IMR-90 (cell line): ENCODE data around the gene MLH1. TPM values are rescaled to one million over a fixed set of nuclear protein-coding genes. Genes with fewer than 3 reads are reported as not detected.

Experiments
- ATAC-seq: fragments of 200-7000 bp; cut with Tn5 transposase; 2 replicates; pipeline ENCODE4 v1.9.1; 2020; ENCODE audit warnings: low read depth, mild to moderate bottlenecking, moderate library complexity
- BruUV-seq: library from RNA; stranded (reverse); fragments of 400-500 nt; replicated peaks from 2 replicates; lab custom pipeline; 2021; lab: Mats Ljungman, UMichigan
- CTCF ChIA-PET: fragments of 300-600 bp; formaldehyde crosslinking; extraction: SDS; loops from one replicate; lab custom pipeline; 2021; ENCODE audit warnings: antibody characterized with exemption; lab: Yijun Ruan, JAX
- POLR2A ChIA-PET: fragments of 300-600 bp; sonication (Branson Sonifier 250); formaldehyde crosslinking; loops from one replicate; lab custom pipeline; 2022; ENCODE audit warnings: antibody characterized with exemption; ENCODE audit not compliant: unreplicated experiment; lab: Charles Lee
- DNase-seq: peaks from one replicate; pipeline ENCODE4 v3.0.0; 2013
- H2AFZ ChIP-seq: replicated peaks from 2 replicates; pipeline ENCODE3; 2013; ENCODE audit warnings: low read length, mild to moderate bottlenecking; ENCODE audit not compliant: poor library complexity
- H2AK5ac ChIP-seq: 2 replicates; pipeline ENCODE4 v1.6.1; 2013; ENCODE audit warnings: low read depth, low read length, inconsistent platforms
- H2AK9ac ChIP-seq: replicated peaks from 2 replicates; pipeline ENCODE3; 2013; ENCODE audit warnings: mild to moderate bottlenecking, low read depth, low read length, moderate library complexity; ENCODE audit not compliant: poor library complexity
- H2BK120ac ChIP-seq: 2 replicates; pipeline ENCODE4 v1.6.1; 2013; ENCODE audit warnings: low read depth, low read length, inconsistent platforms
- H2BK15ac ChIP-seq: 3 replicates; pipeline ENCODE4 v1.6.1; 2013; ENCODE audit warnings: low read depth, low read length, inconsistent platforms
- H2BK20ac ChIP-seq: 2 replicates; pipeline ENCODE4 v1.6.1; 2013; ENCODE audit warnings: low read depth, mild to moderate bottlenecking, inconsistent platforms, low read length, moderate library complexity
- H2BK5ac ChIP-seq: 2 replicates; pipeline ENCODE4 v1.6.1; 2013; ENCODE audit warnings: mild to moderate bottlenecking, low read depth, low read length, inconsistent platforms; ENCODE audit not compliant: poor library complexity, severe bottlenecking
- H3K14ac ChIP-seq: replicated peaks from 2 replicates; pipeline ENCODE4 v1.6.1; 2013; ENCODE audit warnings: low read depth, low read length, inconsistent platforms
- H3K18ac ChIP-seq: 2 replicates; pipeline ENCODE4 v1.6.1; 2013; ENCODE audit warnings: low read depth, low read length, control low read depth
- H3K23ac ChIP-seq: 2 replicates; pipeline ENCODE4 v1.6.1; 2013; ENCODE audit warnings: low read depth, low read length, inconsistent platforms
- H3K27ac ChIP-seq: 2 replicates; pipeline ENCODE4 v1.5.1; 2013; ENCODE audit warnings: mild to moderate bottlenecking, control low read depth, low read length; ENCODE audit not compliant: insufficient read depth
- H3K27me3 ChIP-seq: 2 replicates; pipeline ENCODE4 v1.6.1; 2013; ENCODE audit warnings: low read length; ENCODE audit not compliant: control insufficient read depth, insufficient read depth
- H3K36me3 ChIP-seq: 2 replicates; pipeline ENCODE4 v1.6.1; 2013; ENCODE audit warnings: low read length, mixed read lengths; ENCODE audit not compliant: control insufficient read depth, insufficient read depth
- H3K4ac ChIP-seq: 2 replicates; pipeline ENCODE4 v1.6.1; 2013; ENCODE audit warnings: low read depth, low read length, inconsistent platforms
- H3K4me1 ChIP-seq: 2 replicates; pipeline ENCODE4 v1.6.1; 2013; ENCODE audit warnings: low read length, mixed read lengths; ENCODE audit not compliant: control insufficient read depth, insufficient read depth
- H3K4me2 ChIP-seq: 2 replicates; pipeline ENCODE4 v1.6.1; 2013; ENCODE audit warnings: low read depth, mild to moderate bottlenecking, control low read depth, low read length, moderate library complexity
- H3K4me3 ChIP-seq: 2 replicates; pipeline ENCODE4 v1.5.1; 2013; ENCODE audit warnings: low read depth, mild to moderate bottlenecking, control low read depth, low read length, moderate library complexity; ENCODE audit not compliant: insufficient read depth
- H3K56ac ChIP-seq: 2 replicates; pipeline ENCODE4 v1.6.1; 2013; ENCODE audit warnings: low read length, inconsistent platforms; ENCODE audit not compliant: insufficient read depth; ENCODE audit errors: extremely low read depth
- H3K79me1 ChIP-seq, 2 experiments: 2 replicates each; pipeline ENCODE4 v1.6.1; 2013; ENCODE audit warnings: low read length in 2 of 2, inconsistent platforms in 1 of 2, low read depth in 1 of 2
- H3K9ac ChIP-seq: 2 replicates; pipeline ENCODE4 v1.6.1; 2013; ENCODE audit warnings: low read depth, low read length, control low read depth
- H3K9me1 ChIP-seq: 2 replicates; pipeline ENCODE4 v1.6.1; 2013; ENCODE audit warnings: low read length, inconsistent platforms; ENCODE audit not compliant: insufficient read depth
- H3K9me3 ChIP-seq: 2 replicates; pipeline ENCODE4 v1.6.1; 2013; ENCODE audit warnings: low read length; ENCODE audit not compliant: control insufficient read depth, insufficient read depth
- H4K20me1 ChIP-seq: 2 replicates; pipeline ENCODE4 v1.6.1; 2013; ENCODE audit warnings: low read length, inconsistent platforms; ENCODE audit not compliant: insufficient read depth
- H4K5ac ChIP-seq: 2 replicates; pipeline ENCODE4 v1.6.1; 2013; ENCODE audit warnings: mild to moderate bottlenecking, low read depth, low read length, control low read depth
- H4K8ac ChIP-seq, 2 experiments: 2 replicates each; pipeline ENCODE4 v1.6.1; 2013; ENCODE audit warnings: low read depth in 2 of 2, low read length in 2 of 2, control low read depth in 1 of 2, inconsistent platforms in 1 of 2
- H4K91ac ChIP-seq: 2 replicates; pipeline ENCODE4 v1.6.1; 2013; ENCODE audit warnings: low read depth, low read length, inconsistent platforms; ENCODE audit not compliant: insufficient read depth
- BHLHE40 ChIP-seq: fragments of 150-350 bp; IDR thresholded peaks from 2 replicates; pipeline ENCODE4 v1.6.1; 2016; ENCODE audit warnings: mild to moderate bottlenecking, low read depth, low read length
- CEBPB ChIP-seq: IDR thresholded peaks from 2 replicates; pipeline ENCODE4 v1.6.1; 2012; ENCODE audit warnings: low read depth, low read length, improper control_type of control experiment
- CHD1 ChIP-seq: IDR thresholded peaks from 2 replicates; pipeline ENCODE4 v1.6.1; 2012; ENCODE audit warnings: low read depth, low read length, improper control_type of control experiment
- CTCF ChIP-seq: conservative IDR thresholded peaks from 2 replicates; pipeline ENCODE4 v1.5.1; 2012; ENCODE audit warnings: mild to moderate bottlenecking, low read depth, low read length, improper control_type of control experiment
- ELK1 ChIP-seq: fragments of 150-350 bp; IDR thresholded peaks from 2 replicates; pipeline ENCODE4 v1.6.1; 2016; ENCODE audit warnings: low read depth, mild to moderate bottlenecking, low read length, moderate library complexity, borderline replicate concordance
- FOS ChIP-seq: fragments of 150-350 bp; IDR thresholded peaks from 2 replicates; pipeline ENCODE4 v1.6.1; 2016; ENCODE audit warnings: low read depth, low read length
- MAFK ChIP-seq: IDR thresholded peaks from 2 replicates; pipeline ENCODE4 v1.6.1; 2012; ENCODE audit warnings: low read depth, low read length, improper control_type of control experiment
- MAZ ChIP-seq: IDR thresholded peaks from 2 replicates; pipeline ENCODE4 v1.6.1; 2012; ENCODE audit warnings: low read depth, mild to moderate bottlenecking, low read length, improper control_type of control experiment, moderate library complexity, borderline replicate concordance
- MXI1 ChIP-seq: IDR thresholded peaks from 2 replicates; pipeline ENCODE4 v1.6.1; 2012; ENCODE audit warnings: low read depth, mild to moderate bottlenecking, low read length, moderate library complexity, borderline replicate concordance
- NFE2L2 ChIP-seq: fragments of 150-350 bp; IDR thresholded peaks from 2 replicates; pipeline ENCODE4 v1.6.1; 2016; ENCODE audit warnings: low read depth, mild to moderate bottlenecking, low read length
- POLR2A ChIP-seq: IDR thresholded peaks from 2 replicates; pipeline ENCODE4 v1.6.1; 2012; ENCODE audit warnings: mild to moderate bottlenecking, low read depth, low read length
- RAD21 ChIP-seq: IDR thresholded peaks from 2 replicates; pipeline ENCODE4 v1.6.1; 2012; ENCODE audit warnings: low read length, improper control_type of control experiment
- RCOR1 ChIP-seq: IDR thresholded peaks from 2 replicates; pipeline ENCODE4 v1.6.1; 2012; ENCODE audit warnings: mild to moderate bottlenecking, low read length, improper control_type of control experiment; ENCODE audit not compliant: insufficient replicate concordance
- RFX5 ChIP-seq: IDR thresholded peaks from 2 replicates; pipeline ENCODE4 v1.8.0; 2012; ENCODE audit warnings: low read depth, mild to moderate bottlenecking, low read length, moderate library complexity
- SMC3 ChIP-seq: fragments of 150-350 bp; IDR thresholded peaks from 2 replicates; pipeline ENCODE4 v1.6.1; 2016; ENCODE audit warnings: low read depth, mild to moderate bottlenecking, antibody characterized with exemption, low read length, moderate library complexity
- WGBS, 2 experiments: methylation state at CpG; one replicate each; pipeline versions ENCODE4 v1.1.5 to v1.1.7; 2013; ENCODE audit warnings: missing lambda C conversion rate in 2 of 2; ENCODE audit not compliant: insufficient read length in 1 of 2; ENCODE audit errors: extremely low coverage in 2 of 2; 5-methylcytosine and 5-hydroxymethylcytosine counted together
- dilution Hi-C: fragments of 300-500 bp; cut with HindIII; formaldehyde crosslinking; loops from one replicate; pipeline ENCODE4 v1.14.3; 2018; ENCODE audit warnings: low sequenced_read_pairs; ENCODE audit not compliant: unreplicated experiment
- in situ Hi-C: fragments of 300-500 bp; cut with MboI; formaldehyde crosslinking; loops from 3 replicates; pipeline ENCODE4 v1.14.3; 2019; ENCODE audit warnings: low sequenced_read_pairs, inconsistent platforms, mixed read lengths
- intact Hi-C: fragments of 100-400 bp; cut with micrococcal nuclease; formaldehyde crosslinking; loops from 2 replicates; pipeline ENCODE4 v1.10.0; 2022
- polyA plus RNA-seq, 3 experiments: library from polyadenylated mRNA; depleted of rRNA; stranded (reverse); fragments of >200 nt; gene quantifications; 2 replicates each; pipeline ENCODE4 v1.2.3, GENCODE V29; 2012; ENCODE audit warnings: low replicate concordance in 1 of 3
- total RNA-seq: library from RNA; depleted of rRNA; stranded (reverse); fragments of >200 nt; gene quantifications from 2 replicates; pipeline ENCODE4 v1.2.3, GENCODE V29; 2012
- TF ChIP-seq, protein P1 (sequence below): fragments of 150-350 bp; IDR thresholded peaks from 2 replicates; pipeline ENCODE4 v1.6.1; 2017; ENCODE audit warnings: mild to moderate bottlenecking, antibody characterized with exemption, low read length, low read depth

MLH1 gene
- total and polyA plus RNA-seq, 2 of the 4 experiments (the other 2 are of a cell fraction) = 30.2 to 54.1 TPM

DNA sequence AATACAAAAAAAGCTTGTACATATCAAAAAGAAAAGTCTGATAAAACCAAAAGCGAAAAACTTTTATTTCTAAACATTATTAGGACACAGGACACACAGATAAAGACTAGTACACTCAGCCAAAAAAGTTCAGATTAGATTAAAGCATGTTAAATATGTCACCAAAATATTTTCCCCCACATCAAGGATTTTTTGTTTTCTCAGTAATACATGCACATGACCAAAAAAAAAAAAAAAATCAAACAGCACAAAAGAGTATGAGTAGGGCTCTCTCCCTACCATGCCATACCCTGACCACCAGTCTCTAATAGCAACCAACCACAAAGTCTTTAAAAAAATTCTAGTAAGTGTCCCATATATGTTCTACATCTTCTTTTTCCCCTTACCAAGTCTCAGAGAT, 103.7 kb downstream of the MLH1 start:
- Histone ChIP-seq H3K27ac (peak overlapping the region; percentile 46; the same call in 1 of the 2 replicates), H2BK5ac (peak overlapping the region; percentile 37), H4K8ac (no peak overlapping the region), H2AFZ (no peak overlapping the region), H2AK9ac (no peak overlapping the region), H2BK15ac (no peak overlapping the region), H3K18ac (no peak overlapping the region), H4K5ac (no peak overlapping the region), H2BK20ac (no peak overlapping the region), H3K4me2 (no peak overlapping the region), H3K36me3 (peaks cover 4% of the 10 kb centered on the region; the same call in 1 of the 2 replicates), H3K4me3 (no peak overlapping the region), H3K9me1 (no peaks in the 10 kb centered on the region; the same call in 1 of the 2 replicates), H3K27me3 (no peaks in the 10 kb centered on the region), H3K56ac (no peak overlapping the region), H4K20me1 (no peaks in the 10 kb centered on the region), H3K9ac (no peak overlapping the region), H3K4me1 (peaks cover 3% of the 10 kb centered on the region; the same call in 1 of the 2 replicates), H2BK120ac (peak overlapping the region; percentile 21; the same call in 1 of the 2 replicates), H3K4ac (0 out of 2 replicates have a peak overlapping the region, but pooled peaks have one; percentile 29), H3K79me1 (peaks cover 19 to 34% of the 10 kb centered on the region in 2 experiments), H3K14ac (no peak overlapping the region), H3K23ac (peak overlapping the region; percentile 31; the same call in 1 of the 2 replicates), H3K9me3 (no peaks in the 10 kb centered on the region), H4K91ac (no peak overlapping the region), H2AK5ac (no peak overlapping the region)
- in situ Hi-C loops = no loop called here
- dilution Hi-C loops = no loop called here
- ChIA-PET CTCF (no interaction called here), POLR2A (no interaction called here)
- WGBS, 2 experiments = no CpG with 5 or more reads among the region's 1 CpG
- BruUV-seq = no TSS peak
- ATAC-seq (no peak), DNase-seq (no peak)
- intact Hi-C loops = no loop called here
- TF ChIP-seq MAZ (no peak), RFX5 (no peak), CEBPB (no peak), FOS (no peak), CHD1 (no peak), ELK1 (no peak), MAFK (no peak), RCOR1 (no peak), MXI1 (no peak), CTCF (no peak), NFE2L2 (no peak), RAD21 (no peak), BHLHE40 (no peak), POLR2A (no peak), SMC3 (no peak)
- TF ChIP-seq, protein P1, sequence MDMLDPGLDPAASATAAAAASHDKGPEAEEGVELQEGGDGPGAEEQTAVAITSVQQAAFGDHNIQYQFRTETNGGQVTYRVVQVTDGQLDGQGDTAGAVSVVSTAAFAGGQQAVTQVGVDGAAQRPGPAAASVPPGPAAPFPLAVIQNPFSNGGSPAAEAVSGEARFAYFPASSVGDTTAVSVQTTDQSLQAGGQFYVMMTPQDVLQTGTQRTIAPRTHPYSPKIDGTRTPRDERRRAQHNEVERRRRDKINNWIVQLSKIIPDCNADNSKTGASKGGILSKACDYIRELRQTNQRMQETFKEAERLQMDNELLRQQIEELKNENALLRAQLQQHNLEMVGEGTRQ = no peak
